SK-N-SH (cell line): ENCODE results near the gene FNDC11. TPM values are rescaled to one million over a fixed set of nuclear protein-coding genes. Genes with fewer than 3 reads are reported as not detected.

Experiments used
- CTCF ChIA-PET: fragments of 300-600, 350-600 bp; formaldehyde crosslinking; extraction: SDS; loops from one replicate; lab custom pipeline; 2021; lab: Yijun Ruan, JAX
- POLR2A ChIA-PET: fragments of 350-600 bp; sonication (Branson Sonifier 250); formaldehyde crosslinking; extraction: SDS; loops from one replicate; lab custom pipeline; 2020; ENCODE audit warnings: antibody characterized with exemption, inconsistent platforms; lab: Yijun Ruan, JAX
- DNase-seq: peaks from one replicate; pipeline ENCODE4 v3.0.0; 2012
- H2AFZ ChIP-seq: fragments of 200-600 bp; sonication (generic); 2 replicates; pipeline ENCODE4 v1.8.1; 2016; ENCODE audit warnings: antibody characterized with exemption, mild to moderate bottlenecking, low read depth
- H3F3A ChIP-seq: fragments of 200-600 bp; sonication (generic); replicated peaks from 2 replicates; pipeline ENCODE3; 2016; ENCODE audit warnings: antibody characterized with exemption, mild to moderate bottlenecking; ENCODE audit not compliant: insufficient read depth
- H3K27ac ChIP-seq, 2 experiments: fragments of 200-500 bp in 1 of 2; fragments of 200-600 bp in 1 of 2; sonication (Bioruptor generic) in 1 of 2; sonication (generic), shearing (Covaris generic) in 1 of 2; 2 replicates each; pipeline versions ENCODE4 v1.5.1 to v1.6.1; 2014 to 2016; ENCODE audit warnings: low read depth in 2 of 2, inconsistent platforms in 1 of 2, low read length in 1 of 2, mild to moderate bottlenecking in 1 of 2, mixed read lengths in 1 of 2
- H3K27me3 ChIP-seq: fragments of 200-600 bp; sonication (generic), shearing (Covaris generic); 2 replicates; pipeline ENCODE4 v1.6.1; 2016; ENCODE audit warnings: mixed run types; ENCODE audit not compliant: insufficient read depth
- H3K36me3 ChIP-seq, 2 experiments: fragments of 200-500 bp in 1 of 2; fragments of 200-600 bp in 1 of 2; sonication (Bioruptor generic) in 1 of 2; sonication (generic) in 1 of 2; replicated peaks in 1 of 2; 2 replicates each; pipeline versions ENCODE3 to v1.5.1; 2014 to 2016; ENCODE audit warnings: low read length in 1 of 2, mild to moderate bottlenecking in 1 of 2; ENCODE audit not compliant: insufficient read depth in 2 of 2, control insufficient read depth in 1 of 2
- H3K4me1 ChIP-seq, 2 experiments: fragments of 200-500 bp in 1 of 2; fragments of 200-600 bp in 1 of 2; sonication (Bioruptor generic) in 1 of 2; sonication (generic), shearing (Covaris generic) in 1 of 2; 2 replicates each; pipeline versions ENCODE4 v1.5.1 to v1.6.1; 2014 to 2016; ENCODE audit warnings: low read depth in 1 of 2, low read length in 1 of 2, mixed run types in 1 of 2; ENCODE audit not compliant: insufficient read depth in 2 of 2, control insufficient read depth in 1 of 2
- H3K4me2 ChIP-seq: fragments of 200-600 bp; sonication (generic), shearing (Covaris generic); 2 replicates; pipeline ENCODE4 v1.6.1; 2017; ENCODE audit warnings: mixed run types
- H3K4me3 ChIP-seq, 2 experiments: fragments of 200-500 bp in 1 of 2; fragments of 200-600 bp in 1 of 2; sonication (Bioruptor generic) in 1 of 2; sonication (generic), shearing (Covaris generic) in 1 of 2; 2 replicates each; pipeline versions ENCODE4 v1.5.1 to v1.8.1; 2014 to 2016; ENCODE audit warnings: low read depth in 2 of 2, inconsistent platforms in 1 of 2, low read length in 1 of 2, mild to moderate bottlenecking in 1 of 2, mixed read lengths in 1 of 2, moderate library complexity in 1 of 2
- H3K79me2 ChIP-seq: fragments of 200-600 bp; sonication (generic); 2 replicates; pipeline ENCODE4 v1.8.1; 2017; ENCODE audit warnings: mild to moderate bottlenecking; ENCODE audit not compliant: insufficient read depth
- H3K9ac ChIP-seq: fragments of 200-600 bp; sonication (generic); 2 replicates; pipeline ENCODE4 v1.6.1; 2017; ENCODE audit warnings: mixed run types
- H3K9me2 ChIP-seq: fragments of 200-600 bp; sonication (generic); 2 replicates; pipeline ENCODE4 v1.6.1; 2017; ENCODE audit warnings: mixed run types
- H3K9me3 ChIP-seq: fragments of 200-600 bp; sonication (generic); 2 replicates; pipeline ENCODE4 v1.6.1; 2017; ENCODE audit warnings: mixed run types, mild to moderate bottlenecking, moderate library complexity
- H4K20me1 ChIP-seq: fragments of 200-600 bp; sonication (generic); 2 replicates; pipeline ENCODE4 v1.6.1; 2017; ENCODE audit warnings: mild to moderate bottlenecking, mixed run types; ENCODE audit not compliant: insufficient read depth
- FOXJ3 ChIP-seq: sonication (generic); formaldehyde crosslinking; IDR thresholded peaks from 2 replicates; pipeline ENCODE4 v1.5.1; 2020; ENCODE audit warnings: mild to moderate bottlenecking, missing genetic modification reagents
- GABPA ChIP-seq: IDR thresholded peaks from 2 replicates; pipeline ENCODE4 v1.4.0; 2012; ENCODE audit warnings: low read depth, mild to moderate bottlenecking
- GATA2 ChIP-seq: sonication (generic); formaldehyde crosslinking; IDR thresholded peaks from 2 replicates; pipeline ENCODE4 v1.5.0; 2020; ENCODE audit warnings: mild to moderate bottlenecking, missing genetic modification reagents
- JUND ChIP-seq: IDR thresholded peaks from 2 replicates; pipeline ENCODE4 v1.4.0; 2012
- MXI1 ChIP-seq: IDR thresholded peaks from 2 replicates; pipeline ENCODE4 v1.6.1; 2012; ENCODE audit warnings: mild to moderate bottlenecking, low read depth, low read length, improper control_type of control experiment
- NFIC ChIP-seq: IDR thresholded peaks from 2 replicates; pipeline ENCODE4 v1.4.0; 2012; ENCODE audit warnings: borderline replicate concordance
- NRF1 ChIP-seq: IDR thresholded peaks from 2 replicates; pipeline ENCODE4 v1.6.1; 2012; ENCODE audit warnings: low read depth, mild to moderate bottlenecking, low read length
- RAD21 ChIP-seq: IDR thresholded peaks from 2 replicates; pipeline ENCODE4 v1.6.1; 2012; ENCODE audit warnings: mild to moderate bottlenecking, low read length
- SIN3A ChIP-seq: IDR thresholded peaks from 2 replicates; pipeline ENCODE4 v1.6.1; 2012; ENCODE audit warnings: low read depth, mild to moderate bottlenecking, low read length, moderate library complexity, borderline replicate concordance
- TAF1 ChIP-seq: IDR thresholded peaks from 2 replicates; pipeline ENCODE4 v1.6.1; 2012; ENCODE audit warnings: low read depth, mild to moderate bottlenecking, low read length, moderate library complexity, borderline replicate concordance
- WGBS: methylation state at CpG from one replicate; pipeline ENCODE4 v1.1.6; 2017; ENCODE audit warnings: low lambda C conversion rate; 5-methylcytosine and 5-hydroxymethylcytosine counted together
- polyA plus RNA-seq, 3 experiments: library from polyadenylated mRNA; depleted of rRNA; stranded (reverse); fragments of >200 nt; gene quantifications; 2 replicates each; pipeline ENCODE4 v1.2.3, GENCODE V29; 2012
- TF ChIP-seq, protein P1 (sequence below): IDR thresholded peaks from 2 replicates; pipeline ENCODE4 v1.4.0; 2012; ENCODE audit warnings: low read depth, borderline replicate concordance
- TF ChIP-seq, protein P2 (sequence below): fragments of 150-350 bp; IDR thresholded peaks from 2 replicates; pipeline ENCODE4 v1.6.1; 2016; ENCODE audit warnings: mild to moderate bottlenecking, low read depth, low read length
- TF ChIP-seq, protein P3 (sequence below): IDR thresholded peaks from 2 replicates; pipeline ENCODE4 v1.4.0; 2012; ENCODE audit warnings: low read depth, borderline replicate concordance
- TF ChIP-seq, protein P4 (sequence below): IDR thresholded peaks from 2 replicates; pipeline ENCODE4 v1.6.1; 2012; ENCODE audit warnings: mild to moderate bottlenecking, low read depth, low read length, moderate library complexity
- TF ChIP-seq, protein P5 (sequence below): IDR thresholded peaks from 2 replicates; pipeline ENCODE4; 2012

Gene FNDC11
- polyA plus RNA-seq, 1 of the 3 experiments (the other 2 are of a cell fraction), result 5.5 TPM

DNA sequence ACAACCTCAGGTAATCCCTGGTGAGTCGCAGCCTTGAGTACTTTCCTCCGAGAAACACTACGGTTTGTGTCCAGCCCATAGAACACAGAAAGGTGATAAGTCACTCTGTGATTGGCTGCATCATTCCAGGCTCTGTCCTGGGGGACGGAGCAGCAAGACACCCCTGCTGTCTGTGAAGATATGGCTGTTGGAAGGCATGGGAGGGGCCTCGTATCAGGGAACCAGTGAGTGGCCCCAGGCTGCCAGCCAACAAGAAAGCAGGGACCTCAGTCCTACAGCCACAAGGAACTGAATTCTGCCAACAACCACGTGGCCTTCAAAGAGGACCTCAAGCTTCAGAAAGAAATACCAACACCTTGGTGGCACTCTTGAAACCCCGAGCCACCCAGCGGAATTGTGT, 48.7 kb upstream of the FNDC11 start:
- Histone ChIP-seq H3K79me2 (no peaks in the 10 kb centered on the region), H3K9ac (no peak overlapping the region), H4K20me1 (no peaks in the 10 kb centered on the region), H3K4me3 (no peak overlapping the region), H3K4me1 (peaks cover 0 to 21% of the 10 kb centered on the region in 2 experiments; a peak in 1 of 4 replicates), H3K4me2 (no peak overlapping the region), H3K36me3 (no peaks in the 10 kb centered on the region), H3K9me3 (no peaks in the 10 kb centered on the region), H3K27me3 (no peaks in the 10 kb centered on the region), H3F3A (peaks cover 7% of the 10 kb centered on the region), H3K9me2 (no peaks in the 10 kb centered on the region), H2AFZ (no peak overlapping the region), H3K27ac (no peak overlapping the region)
- ChIA-PET CTCF (interaction anchor here (0.9 to 2.6 kb wide), 2 partner anchors 9 to 28 kb away, joined by 3 to 13 read pairs; no protein-coding TSS in a partner anchor), POLR2A (no interaction called here)
- WGBS, result 60% methylated on average over 8 of the region's 8 CpGs
- TF ChIP-seq FOXJ3 (CRISPR knock-in tag) (no peak), NFIC (no peak), RAD21 (no peak), MXI1 (no peak), NRF1 (no peak), JUND (no peak), SIN3A (no peak), GATA2 (CRISPR knock-in tag) (no peak), TAF1 (no peak), GABPA (no peak)
- TF ChIP-seq, protein P1, sequence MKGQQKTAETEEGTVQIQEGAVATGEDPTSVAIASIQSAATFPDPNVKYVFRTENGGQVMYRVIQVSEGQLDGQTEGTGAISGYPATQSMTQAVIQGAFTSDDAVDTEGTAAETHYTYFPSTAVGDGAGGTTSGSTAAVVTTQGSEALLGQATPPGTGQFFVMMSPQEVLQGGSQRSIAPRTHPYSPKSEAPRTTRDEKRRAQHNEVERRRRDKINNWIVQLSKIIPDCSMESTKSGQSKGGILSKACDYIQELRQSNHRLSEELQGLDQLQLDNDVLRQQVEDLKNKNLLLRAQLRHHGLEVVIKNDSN, result no peak
- TF ChIP-seq, protein P2, sequence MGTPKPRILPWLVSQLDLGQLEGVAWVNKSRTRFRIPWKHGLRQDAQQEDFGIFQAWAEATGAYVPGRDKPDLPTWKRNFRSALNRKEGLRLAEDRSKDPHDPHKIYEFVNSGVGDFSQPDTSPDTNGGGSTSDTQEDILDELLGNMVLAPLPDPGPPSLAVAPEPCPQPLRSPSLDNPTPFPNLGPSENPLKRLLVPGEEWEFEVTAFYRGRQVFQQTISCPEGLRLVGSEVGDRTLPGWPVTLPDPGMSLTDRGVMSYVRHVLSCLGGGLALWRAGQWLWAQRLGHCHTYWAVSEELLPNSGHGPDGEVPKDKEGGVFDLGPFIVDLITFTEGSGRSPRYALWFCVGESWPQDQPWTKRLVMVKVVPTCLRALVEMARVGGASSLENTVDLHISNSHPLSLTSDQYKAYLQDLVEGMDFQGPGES, result no peak
- TF ChIP-seq, protein P3, sequence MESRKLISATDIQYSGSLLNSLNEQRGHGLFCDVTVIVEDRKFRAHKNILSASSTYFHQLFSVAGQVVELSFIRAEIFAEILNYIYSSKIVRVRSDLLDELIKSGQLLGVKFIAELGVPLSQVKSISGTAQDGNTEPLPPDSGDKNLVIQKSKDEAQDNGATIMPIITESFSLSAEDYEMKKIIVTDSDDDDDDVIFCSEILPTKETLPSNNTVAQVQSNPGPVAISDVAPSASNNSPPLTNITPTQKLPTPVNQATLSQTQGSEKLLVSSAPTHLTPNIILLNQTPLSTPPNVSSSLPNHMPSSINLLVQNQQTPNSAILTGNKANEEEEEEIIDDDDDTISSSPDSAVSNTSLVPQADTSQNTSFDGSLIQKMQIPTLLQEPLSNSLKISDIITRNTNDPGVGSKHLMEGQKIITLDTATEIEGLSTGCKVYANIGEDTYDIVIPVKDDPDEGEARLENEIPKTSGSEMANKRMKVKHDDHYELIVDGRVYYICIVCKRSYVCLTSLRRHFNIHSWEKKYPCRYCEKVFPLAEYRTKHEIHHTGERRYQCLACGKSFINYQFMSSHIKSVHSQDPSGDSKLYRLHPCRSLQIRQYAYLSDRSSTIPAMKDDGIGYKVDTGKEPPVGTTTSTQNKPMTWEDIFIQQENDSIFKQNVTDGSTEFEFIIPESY, result no peak
- TF ChIP-seq, protein P4, sequence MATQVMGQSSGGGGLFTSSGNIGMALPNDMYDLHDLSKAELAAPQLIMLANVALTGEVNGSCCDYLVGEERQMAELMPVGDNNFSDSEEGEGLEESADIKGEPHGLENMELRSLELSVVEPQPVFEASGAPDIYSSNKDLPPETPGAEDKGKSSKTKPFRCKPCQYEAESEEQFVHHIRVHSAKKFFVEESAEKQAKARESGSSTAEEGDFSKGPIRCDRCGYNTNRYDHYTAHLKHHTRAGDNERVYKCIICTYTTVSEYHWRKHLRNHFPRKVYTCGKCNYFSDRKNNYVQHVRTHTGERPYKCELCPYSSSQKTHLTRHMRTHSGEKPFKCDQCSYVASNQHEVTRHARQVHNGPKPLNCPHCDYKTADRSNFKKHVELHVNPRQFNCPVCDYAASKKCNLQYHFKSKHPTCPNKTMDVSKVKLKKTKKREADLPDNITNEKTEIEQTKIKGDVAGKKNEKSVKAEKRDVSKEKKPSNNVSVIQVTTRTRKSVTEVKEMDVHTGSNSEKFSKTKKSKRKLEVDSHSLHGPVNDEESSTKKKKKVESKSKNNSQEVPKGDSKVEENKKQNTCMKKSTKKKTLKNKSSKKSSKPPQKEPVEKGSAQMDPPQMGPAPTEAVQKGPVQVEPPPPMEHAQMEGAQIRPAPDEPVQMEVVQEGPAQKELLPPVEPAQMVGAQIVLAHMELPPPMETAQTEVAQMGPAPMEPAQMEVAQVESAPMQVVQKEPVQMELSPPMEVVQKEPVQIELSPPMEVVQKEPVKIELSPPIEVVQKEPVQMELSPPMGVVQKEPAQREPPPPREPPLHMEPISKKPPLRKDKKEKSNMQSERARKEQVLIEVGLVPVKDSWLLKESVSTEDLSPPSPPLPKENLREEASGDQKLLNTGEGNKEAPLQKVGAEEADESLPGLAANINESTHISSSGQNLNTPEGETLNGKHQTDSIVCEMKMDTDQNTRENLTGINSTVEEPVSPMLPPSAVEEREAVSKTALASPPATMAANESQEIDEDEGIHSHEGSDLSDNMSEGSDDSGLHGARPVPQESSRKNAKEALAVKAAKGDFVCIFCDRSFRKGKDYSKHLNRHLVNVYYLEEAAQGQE, result no peak
- TF ChIP-seq, protein P5, sequence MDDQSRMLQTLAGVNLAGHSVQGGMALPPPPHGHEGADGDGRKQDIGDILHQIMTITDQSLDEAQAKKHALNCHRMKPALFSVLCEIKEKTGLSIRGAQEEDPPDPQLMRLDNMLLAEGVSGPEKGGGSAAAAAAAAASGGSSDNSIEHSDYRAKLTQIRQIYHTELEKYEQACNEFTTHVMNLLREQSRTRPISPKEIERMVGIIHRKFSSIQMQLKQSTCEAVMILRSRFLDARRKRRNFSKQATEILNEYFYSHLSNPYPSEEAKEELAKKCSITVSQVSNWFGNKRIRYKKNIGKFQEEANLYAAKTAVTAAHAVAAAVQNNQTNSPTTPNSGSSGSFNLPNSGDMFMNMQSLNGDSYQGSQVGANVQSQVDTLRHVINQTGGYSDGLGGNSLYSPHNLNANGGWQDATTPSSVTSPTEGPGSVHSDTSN, result no peak
- DNase-seq, result no peak
